NCI-H82 treated with DMSO at 0.1 percent for 48 hours (cell line): ENCODE results near the gene PRDM16.

Experiments used
- DNase-seq: peaks from one replicate; lab custom pipeline; 2025; ENCODE audit not compliant: unreplicated experiment; lab: John Stamatoyannopoulos, UW

The PRDM16 gene

DNA sequence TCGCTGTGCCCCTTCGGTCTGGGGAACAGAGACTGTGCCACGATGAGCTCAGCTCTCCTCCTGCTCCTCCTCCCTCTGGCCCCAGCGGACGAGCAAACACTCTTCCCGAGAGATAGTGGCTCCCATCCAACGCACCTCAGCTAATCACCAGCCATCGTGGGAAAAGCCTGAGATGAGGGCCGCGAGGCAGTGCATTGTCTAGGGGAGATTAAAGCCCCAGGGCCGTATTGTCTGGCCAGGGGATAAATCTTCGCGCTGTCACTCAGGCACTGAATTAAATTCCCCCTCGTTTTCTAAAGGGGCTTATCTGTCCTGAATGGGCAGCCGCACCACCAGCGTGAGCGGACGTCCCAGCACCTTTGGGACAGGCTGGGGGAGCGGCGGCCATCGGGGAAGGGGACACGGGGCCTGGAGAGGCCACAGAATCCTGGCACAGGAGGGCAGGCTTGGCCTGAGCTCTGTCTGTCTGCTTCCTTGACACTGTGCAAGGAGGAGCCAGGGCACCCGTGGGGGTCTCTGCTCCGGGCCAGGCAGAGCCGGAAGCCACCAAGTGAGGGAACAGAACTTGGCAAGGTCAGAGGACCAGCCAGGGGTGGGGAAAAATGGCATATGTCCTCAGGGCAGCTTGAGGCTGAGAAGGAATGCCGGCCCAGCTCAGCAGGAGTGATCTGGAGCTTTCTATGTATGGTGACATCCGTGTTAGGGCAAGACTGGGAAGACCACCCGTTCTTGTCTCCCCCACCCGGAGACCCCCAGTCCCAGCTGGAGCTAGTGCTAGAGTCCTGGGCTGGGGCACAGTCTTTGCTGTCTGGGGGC is 32.3 kb downstream of the PRDM16 start:
- DNase-seq, result no peak

- DNase-seq, result no peak
Measured at GRCh38 chr1:3102641-3103040, 33.6 kb downstream of the PRDM16 start.

- no peak for DNase-seq
Measured at GRCh38 chr1:3103967-3104677, 35.1 kb downstream of the PRDM16 start.

GRCh38 chr1:3105167-3105863 is 36.3 kb downstream of the PRDM16 start:
- no peak for DNase-seq

DNA sequence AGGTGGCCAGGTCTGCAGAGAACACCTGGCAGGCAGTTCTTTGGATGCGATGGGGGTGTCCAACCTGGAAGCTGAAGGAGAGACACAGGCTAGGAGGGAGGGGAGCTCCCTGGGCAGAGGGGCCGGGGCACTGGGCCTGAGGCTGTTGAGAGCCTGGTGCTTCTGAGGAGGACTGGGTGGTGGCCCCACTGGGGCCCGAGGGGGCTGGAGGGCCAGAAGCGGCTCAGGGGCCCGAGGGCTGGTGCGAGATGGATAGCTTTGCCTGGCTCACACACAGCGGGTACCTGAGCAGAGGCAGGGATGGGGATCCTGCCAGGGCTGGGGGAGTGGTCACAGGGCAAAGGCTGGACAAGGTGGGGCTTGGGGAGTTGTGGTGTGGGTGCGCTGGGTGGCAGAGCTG is 37.2 kb downstream of the PRDM16 start:
- DNase-seq, result no peak

DNA sequence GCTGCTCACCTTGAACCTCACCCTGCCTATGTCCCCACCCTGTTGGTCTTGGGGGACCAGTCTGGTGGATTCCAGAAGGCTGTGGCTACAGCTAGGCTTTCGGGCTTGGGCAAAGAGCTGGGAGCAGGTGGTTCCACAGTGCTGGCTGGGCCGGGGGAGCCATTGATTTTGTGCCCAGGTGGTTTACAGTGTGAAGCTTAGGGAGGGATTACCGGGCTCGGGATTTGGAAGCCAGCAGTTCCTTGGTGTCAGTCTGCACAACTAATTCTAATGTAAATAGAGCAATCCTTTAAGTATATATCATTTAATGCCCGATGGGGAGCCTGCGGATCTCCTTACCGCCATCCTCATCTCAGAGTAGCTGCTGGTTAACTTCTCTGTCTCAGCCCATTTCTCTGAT is 38.2 kb downstream of the PRDM16 start:
- no peak for DNase-seq

DNA sequence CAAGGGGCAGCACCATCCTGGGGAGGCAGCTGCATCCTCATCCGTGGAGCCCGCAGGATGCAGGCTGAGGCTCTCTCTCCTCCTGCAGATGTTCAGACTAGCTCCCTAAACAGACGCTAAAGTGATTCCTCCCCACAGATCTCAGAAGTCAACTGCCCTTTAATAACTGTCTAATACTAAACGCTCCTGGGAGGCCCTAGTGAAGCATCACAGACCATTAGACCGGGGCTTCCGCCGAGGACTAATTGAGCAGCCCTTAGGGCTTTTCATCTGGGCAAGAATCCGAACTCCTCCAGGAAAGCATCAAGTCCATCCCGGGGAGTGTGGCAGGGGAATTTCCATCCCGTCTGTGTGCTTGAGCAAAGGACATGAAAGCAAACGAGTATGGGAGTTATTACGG is 40.4 kb downstream of the PRDM16 start:
- DNase-seq, result no peak

DNA sequence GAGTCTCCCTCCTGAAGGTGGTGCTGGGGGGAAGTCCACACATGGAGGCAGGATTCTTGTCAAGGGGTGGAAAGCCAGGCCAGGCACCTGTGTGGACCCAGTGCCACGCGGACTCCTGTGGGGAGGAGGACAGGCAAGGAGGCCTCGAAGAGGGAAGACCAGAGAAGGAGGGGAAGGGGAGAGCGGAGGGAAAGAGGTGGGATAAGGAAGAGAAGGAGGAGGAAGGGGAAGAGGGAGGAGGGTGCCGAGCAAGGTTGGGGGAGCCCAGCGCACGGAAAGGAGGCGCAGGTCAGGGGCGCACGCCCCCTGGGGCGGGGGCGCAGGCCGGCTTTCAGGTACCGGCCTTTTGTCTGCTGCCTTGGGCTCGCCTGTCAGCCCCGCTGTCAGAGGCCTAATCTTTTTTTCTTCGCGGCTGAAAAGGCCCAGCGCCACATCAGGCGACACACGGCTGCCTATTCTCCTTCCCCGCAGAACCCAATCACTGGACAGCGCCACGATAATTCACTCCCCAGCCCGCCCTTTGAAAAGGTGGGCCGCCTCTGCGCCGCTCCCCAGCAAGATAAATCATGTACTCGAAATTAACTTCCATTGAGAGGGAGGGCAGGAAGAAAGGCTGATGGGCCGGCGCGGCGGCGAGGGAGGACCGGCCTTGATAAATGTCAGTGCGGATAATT is 42.5 kb downstream of the PRDM16 start:
- no peak for DNase-seq

GRCh38 chr1:3112526-3112925 is 43.5 kb downstream of the PRDM16 start:
- no peak for DNase-seq

- DNase-seq, result no peak
Measured at GRCh38 chr1:3113047-3113740, 44.2 kb downstream of the PRDM16 start.

DNA sequence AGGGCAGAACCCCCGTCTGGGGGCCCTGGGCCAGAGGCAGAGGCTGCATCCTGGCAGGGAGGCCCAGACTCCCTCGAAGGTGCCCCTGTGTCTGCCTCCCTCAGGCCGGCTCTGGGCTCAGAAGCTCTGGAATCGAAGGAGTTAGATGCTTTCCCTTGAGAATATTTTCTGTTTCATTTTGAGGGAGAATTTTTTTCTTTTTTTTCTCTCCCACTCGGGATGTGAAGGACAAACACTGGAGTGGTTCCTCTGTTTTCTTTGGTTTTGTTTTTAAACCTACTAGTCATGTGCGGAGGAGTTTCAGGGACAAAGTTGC is 44.7 kb downstream of the PRDM16 start:
- DNase-seq, result no peak

DNA sequence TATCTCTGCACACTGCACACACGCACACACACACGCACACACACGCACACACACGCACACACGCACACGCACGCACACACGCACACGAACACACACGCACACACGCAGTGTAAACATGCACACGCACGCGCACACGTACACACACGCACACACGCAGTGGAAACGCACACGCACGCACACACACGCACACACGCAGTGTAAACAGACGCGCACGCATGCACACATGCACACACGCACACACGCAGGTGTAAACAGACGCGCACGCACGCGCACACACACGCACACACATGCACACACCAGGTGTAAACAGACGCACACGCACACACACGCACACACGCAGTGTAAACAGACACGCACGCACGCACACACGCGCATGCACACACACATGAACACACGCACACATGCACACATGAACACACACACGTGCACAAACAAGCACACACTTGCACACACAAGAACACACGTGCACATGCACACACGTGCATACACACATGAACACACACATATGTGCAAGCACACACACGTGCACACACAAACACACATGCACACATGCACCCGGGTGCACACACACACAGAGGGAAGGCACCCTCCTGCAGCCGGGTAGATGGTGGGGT is 45.2 kb downstream of the PRDM16 start:
- no peak for DNase-seq

DNA sequence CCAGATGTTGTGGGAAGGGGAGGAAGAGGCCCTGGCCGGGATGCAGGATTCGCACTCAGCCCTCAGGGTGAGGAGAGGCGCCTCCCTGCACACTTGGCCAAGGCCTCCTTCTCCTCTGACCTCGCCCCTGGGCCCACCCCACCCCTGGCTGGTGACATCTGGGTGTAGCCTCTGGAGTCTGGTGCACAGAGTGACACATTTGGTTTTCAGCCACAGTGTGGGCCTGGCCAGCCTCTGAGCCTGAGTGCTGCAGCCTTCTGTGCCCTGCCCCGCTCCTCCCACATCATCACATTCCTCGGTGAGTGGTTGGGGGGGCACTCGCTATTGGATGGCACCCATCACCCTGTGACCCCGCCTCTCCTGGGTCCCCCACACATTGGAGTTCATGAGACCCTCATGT is 45.8 kb downstream of the PRDM16 start:
- no peak for DNase-seq

GRCh38 chr1:3115275-3116149 is 46.5 kb downstream of the PRDM16 start:
- no peak for DNase-seq

DNA sequence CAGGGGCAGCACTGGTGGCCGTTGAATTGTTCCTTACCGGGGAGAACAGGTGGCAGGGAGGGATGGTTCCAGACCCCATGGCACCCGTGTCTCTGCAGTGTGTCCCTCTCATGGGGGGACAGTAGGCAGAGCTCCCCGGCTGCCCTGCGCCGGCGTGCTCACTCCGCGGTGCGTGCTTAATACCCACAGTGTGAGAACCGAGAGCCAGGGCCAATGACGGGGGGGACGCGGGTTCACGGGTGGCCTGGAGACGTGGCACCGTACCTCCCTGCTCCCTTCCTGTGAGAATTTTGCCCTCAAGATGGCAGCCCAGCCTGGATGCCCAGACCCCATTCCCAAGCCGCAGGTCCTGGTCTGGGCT is 47.1 kb downstream of the PRDM16 start:
- DNase-seq, result no peak

GRCh38 chr1:3116560-3116959 is 47.6 kb downstream of the PRDM16 start:
- no peak for DNase-seq

DNA sequence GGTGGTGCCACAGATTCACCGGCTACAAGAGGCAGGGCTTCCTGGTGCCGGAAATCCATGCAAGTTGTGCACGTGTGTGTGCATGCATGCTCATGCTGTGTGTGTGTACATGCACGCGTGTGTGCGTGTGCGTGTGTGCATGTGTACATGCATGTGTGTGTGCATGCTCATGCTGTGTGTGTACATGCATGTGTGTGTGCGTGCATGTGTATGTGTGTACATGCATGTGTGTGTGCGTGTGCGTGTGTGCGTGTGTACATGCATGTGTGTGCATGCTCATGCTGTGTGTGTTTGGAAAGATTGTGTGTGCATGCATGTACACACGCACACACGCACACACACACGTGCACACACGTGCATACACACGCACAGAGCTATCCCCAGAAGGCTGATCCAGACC is 48.9 kb downstream of the PRDM16 start:
- DNase-seq, result no peak

DNA sequence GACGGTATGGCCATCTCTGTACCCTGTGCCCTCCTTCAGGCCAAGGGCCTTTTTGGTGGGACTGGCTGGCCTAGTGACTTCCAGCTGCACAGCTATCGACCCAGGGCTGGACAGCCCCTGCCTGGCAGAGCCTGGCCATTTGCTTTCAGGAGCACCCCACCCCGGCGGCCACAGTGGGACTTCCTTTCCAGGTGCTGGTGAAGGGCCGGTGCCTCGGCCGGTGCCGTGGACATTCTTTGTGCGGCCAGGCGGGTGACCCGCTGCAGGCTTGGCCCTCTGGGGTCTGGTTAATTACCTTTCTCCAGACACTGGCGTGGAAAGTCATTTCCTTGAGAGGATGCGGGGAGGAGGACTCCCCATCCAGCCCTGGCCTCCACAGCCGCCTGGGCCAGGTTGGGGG is 50.1 kb downstream of the PRDM16 start:
- no peak for DNase-seq

DNA sequence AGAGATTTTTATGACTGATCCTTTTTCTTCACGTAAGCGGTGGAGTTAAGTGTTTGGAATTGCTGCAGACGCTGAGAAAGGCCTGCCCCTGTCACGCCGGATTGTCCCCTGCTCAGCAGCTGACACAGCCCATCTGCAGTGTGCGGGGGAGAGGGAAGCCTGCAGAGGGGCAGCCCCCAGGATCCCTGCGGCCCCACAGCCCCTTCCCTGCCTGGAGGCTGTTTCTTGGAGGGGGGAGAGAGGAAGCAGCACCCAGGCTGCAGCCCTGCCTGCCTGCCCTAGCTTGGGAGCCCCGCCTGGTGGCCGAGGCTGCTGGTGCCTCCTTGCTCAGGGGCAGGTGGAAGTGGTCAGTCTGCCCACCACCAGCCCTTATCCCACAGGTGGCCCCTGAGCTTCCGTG is 50.7 kb downstream of the PRDM16 start:
- DNase-seq, result no peak

- no peak for DNase-seq
Measured at GRCh38 chr1:3120140-3120539, 51.1 kb downstream of the PRDM16 start.
